CD4-positive, alpha-beta T cell (primary cell): ENCODE measurements around the gene ADK. TPM values are rescaled to one million over a fixed set of nuclear protein-coding genes. Genes with fewer than 3 reads are reported as not detected.

Experiments
- ATAC-seq: fragments of 200-7000 bp; cut with Tn5 transposase; one replicate; pipeline ENCODE4 v1.10.0; 2022; ENCODE audit warnings: mild to moderate bottlenecking; ENCODE audit not compliant: poor library complexity
- CTCF ChIA-PET: fragments of 350-600 bp; sonication (Branson Sonifier 250); formaldehyde crosslinking; loops from one replicate; lab custom pipeline; 2021; ENCODE audit warnings: antibody characterized with exemption, inconsistent platforms; lab: Charles Lee
- POLR2A ChIA-PET: fragments of 350-600 bp; sonication (Branson Sonifier 250); formaldehyde crosslinking; loops from one replicate; lab custom pipeline; 2021; ENCODE audit warnings: antibody characterized with exemption, inconsistent platforms; lab: Charles Lee
- DNase-seq, 14 experiments: peaks; one replicate each; pipeline ENCODE4 v3.0.0-alpha.2; 2013 to 2020; ENCODE audit warnings: mixed read lengths in 2 of 14
- H3K27ac ChIP-seq, 2 donors: one replicate each; pipeline versions ENCODE4 v1.5.1 to v1.7.0; 2013; ENCODE audit warnings: low read length in 2 of 2, low read depth in 1 of 2, mild to moderate bottlenecking in 1 of 2
- H3K27me3 ChIP-seq, 2 experiments: 1 replicate in 1 of 2; 2 replicates in 1 of 2; pipeline versions ENCODE4 v1.6.1 to v1.7.0; 2013; ENCODE audit warnings: low read length in 2 of 2, control low read depth in 1 of 2, mild to moderate bottlenecking in 1 of 2, moderate library complexity in 1 of 2; ENCODE audit not compliant: insufficient read depth in 2 of 2, control insufficient read depth in 1 of 2
- H3K36me3 ChIP-seq: one replicate; pipeline ENCODE4 v1.6.1; 2013; ENCODE audit warnings: low read length, control low read depth; ENCODE audit not compliant: insufficient read depth
- H3K4me1 ChIP-seq: one replicate; pipeline ENCODE4 v1.6.1; 2013; ENCODE audit warnings: low read length, control low read depth; ENCODE audit not compliant: insufficient read depth
- H3K4me3 ChIP-seq: one replicate; pipeline ENCODE4 v1.5.1; 2013; ENCODE audit warnings: mild to moderate bottlenecking, low read length, moderate library complexity
- H3K9me3 ChIP-seq, 2 experiments: 1 replicate in 1 of 2; 2 replicates in 1 of 2; pipeline versions ENCODE4 v1.6.1 to v1.7.0; 2013; ENCODE audit warnings: low read length in 2 of 2, mild to moderate bottlenecking in 2 of 2, control low read depth in 1 of 2, moderate library complexity in 1 of 2; ENCODE audit not compliant: control insufficient read depth in 1 of 2, insufficient read depth in 1 of 2
- H3K27ac Mint-ChIP-seq: one replicate; pipeline ENCODE4 v1.8.0; 2020; ENCODE audit warnings: mixed read lengths
- H3K27me3 Mint-ChIP-seq: one replicate; pipeline ENCODE4 v1.8.0; 2021; ENCODE audit warnings: mixed read lengths
- H3K36me3 Mint-ChIP-seq: one replicate; pipeline ENCODE4 v1.8.0; 2021; ENCODE audit warnings: low read depth, mixed read lengths
- H3K4me1 Mint-ChIP-seq: one replicate; pipeline ENCODE4 v1.8.0; 2021; ENCODE audit warnings: low read depth, mixed read lengths
- H3K4me3 Mint-ChIP-seq: one replicate; pipeline ENCODE4 v1.8.0; 2020; ENCODE audit warnings: mild to moderate bottlenecking, mixed read lengths
- H3K9me3 Mint-ChIP-seq: one replicate; pipeline ENCODE4 v1.8.0; 2020; ENCODE audit warnings: mixed read lengths
- CTCF ChIP-seq: fragments of 200-600 bp; IDR thresholded peaks from one replicate; pipeline ENCODE4 v1.8.0; 2022; ENCODE audit warnings: antibody characterized with exemption, mild to moderate bottlenecking
- intact Hi-C, 2 experiments: fragments of 100-400 bp; cut with DNase I in 1 of 2; cut with micrococcal nuclease in 1 of 2; formaldehyde crosslinking; loops; one replicate each; pipeline versions ENCODE4 v1.15.1 to v1.9.0; 2023 to 2025; cut with DNase I, micrococcal nuclease
- total RNA-seq, 174 experiments: library from RNA in 2 of 174; stranded (reverse) in 2 of 174; gene quantifications; one replicate each; pipeline ENCODE4 v1.2.3 and lab custom pipeline; 2021 to 2026

The ADK gene
- total RNA-seq, 2 experiments from 2014 or later: 15.3 to 17.6 TPM

GRCh38 chr10:74300666-74301065 lies 149.6 kb downstream of the ADK start:
- H3K36me3 Mint-ChIP-seq: no peaks in the 10 kb centered on the region
- H3K4me1 Mint-ChIP-seq: peaks cover 13% of the 10 kb centered on the region
- POLR2A ChIA-PET: no interaction called here
- no peak for TF ChIP-seq CTCF
- H3K4me3 ChIP-seq: no peak overlapping the region
- no peak for DNase-seq
- no peak overlapping the region for H3K27ac ChIP-seq
- CTCF ChIA-PET: interaction anchor here (1.4 kb wide), 1 partner anchor 20 kb away, joined by 4 read pairs; no protein-coding TSS in a partner anchor
- ATAC-seq: no peak
- no peaks in the 10 kb centered on the region for H3K27me3 Mint-ChIP-seq
- no peak overlapping the region for H3K4me3 Mint-ChIP-seq
- intact Hi-C loops: no loop called here
- H3K36me3 ChIP-seq: no peaks in the 10 kb centered on the region
- no peaks in the 10 kb centered on the region for H3K9me3 Mint-ChIP-seq
- no peak overlapping the region for H3K27ac Mint-ChIP-seq
- no peaks in the 10 kb centered on the region for H3K4me1 ChIP-seq
- no peaks in the 10 kb centered on the region for H3K9me3 ChIP-seq
- no peaks in the 10 kb centered on the region for H3K27me3 ChIP-seq

GRCh38 chr10:74305730-74306129 lies 154.7 kb downstream of the ADK start:
- Histone ChIP-seq H3K4me1 (no peaks in the 10 kb centered on the region), H3K27ac (no peak overlapping the region), H3K27me3 (no peaks in the 10 kb centered on the region), H3K4me3 (no peak overlapping the region), H3K36me3 (no peaks in the 10 kb centered on the region), H3K9me3 (no peaks in the 10 kb centered on the region)
- Mint-ChIP-seq H3K9me3 (no peaks in the 10 kb centered on the region), H3K27ac (no peak overlapping the region), H3K36me3 (no peaks in the 10 kb centered on the region), H3K4me3 (no peak overlapping the region), H3K4me1 (peaks cover 28% of the 10 kb centered on the region), H3K27me3 (no peaks in the 10 kb centered on the region)
- TF ChIP-seq CTCF: no peak
- CTCF ChIA-PET: no interaction called here
- ATAC-seq (no peak), DNase-seq (no peak)
- POLR2A ChIA-PET: no interaction called here
- intact Hi-C loops: no loop called here

DNA sequence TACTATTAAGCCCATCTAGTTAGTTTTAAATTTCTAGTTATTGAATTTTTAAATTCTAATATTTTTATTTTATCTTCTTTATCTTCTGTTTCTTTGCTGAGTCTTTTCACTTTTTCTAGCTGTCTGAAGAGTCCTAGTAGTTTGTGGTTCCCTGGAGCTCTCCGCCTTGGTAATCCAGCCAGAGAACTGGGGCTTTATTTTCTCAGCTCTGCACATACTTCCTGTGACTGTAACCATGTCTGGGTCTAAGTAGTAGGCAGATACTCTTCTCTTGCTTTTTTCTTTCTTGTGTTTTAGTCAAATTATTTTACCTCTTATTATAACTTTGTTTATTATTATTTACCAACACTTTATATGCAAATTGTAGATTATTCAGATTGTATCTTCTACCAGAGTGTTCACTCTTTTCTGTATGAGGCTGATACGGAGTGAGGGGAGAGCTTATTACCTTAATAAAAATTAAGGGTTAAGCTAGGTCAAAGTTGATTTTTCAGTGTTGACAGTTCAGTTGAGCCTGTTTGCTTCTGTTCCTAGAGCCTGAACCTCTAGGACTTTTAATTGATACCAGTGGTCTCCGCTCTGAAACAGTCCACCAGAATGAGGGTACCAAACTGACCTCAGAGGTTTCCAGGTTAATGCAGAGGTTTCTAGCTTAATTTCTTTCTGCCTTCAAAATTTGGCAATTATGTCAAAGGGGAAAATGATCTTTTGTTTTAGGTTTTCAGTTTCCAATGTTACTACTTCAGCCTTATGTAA lies 155.4 kb downstream of the ADK start:
- Histone ChIP-seq H3K27ac (no peak overlapping the region), H3K9me3 (no peaks in the 10 kb centered on the region), H3K36me3 (no peaks in the 10 kb centered on the region), H3K4me3 (no peak overlapping the region), H3K4me1 (no peaks in the 10 kb centered on the region), H3K27me3 (no peaks in the 10 kb centered on the region)
- Mint-ChIP-seq H3K27ac (no peak overlapping the region), H3K9me3 (no peaks in the 10 kb centered on the region), H3K4me1 (peaks cover 30% of the 10 kb centered on the region), H3K36me3 (no peaks in the 10 kb centered on the region), H3K4me3 (no peak overlapping the region), H3K27me3 (no peaks in the 10 kb centered on the region)
- ATAC-seq (no peak), DNase-seq (no peak)
- ChIA-PET CTCF (no interaction called here), POLR2A (no interaction called here)
- intact Hi-C loops: no loop called here
- TF ChIP-seq CTCF: no peak
